Posterior cingulate gyrus (tissue), 11 donors: ENCODE measurements around the gene RAB4A.

Experiments
- DNase-seq, 10 donors: peaks; one replicate each; pipeline versions ENCODE4 v3.0.0 to v3.0.0-alpha.2; 2020 to 2021; ENCODE audit warnings: mixed read lengths in 3 of 10
- intact Hi-C: fragments of 100-400 bp; cut with DNase I; formaldehyde crosslinking; loops from one replicate; pipeline ENCODE4 v1.15.1; 2023

RAB4A gene

GRCh38 chr1:229266274-229266673, 4.6 kb upstream of the RAB4A start:
- DNase-seq = no peak
- intact Hi-C loops = no loop called here

- intact Hi-C loops = no loop called here
- DNase-seq = no peak
These were observed 3.9 kb upstream of the RAB4A start for GRCh38 chr1:229266832-229267500.

GRCh38 chr1:229268505-229268904, 2.4 kb upstream of the RAB4A start:
- intact Hi-C loops = no loop called here
- DNase-seq = no peak

- DNase-seq = peak in 5 of 10 donors; percentile 28 to 67 (median 32)
- intact Hi-C loops = loop anchor here (1.0 to 5.0 kb wide), 2 partner anchors 71 to 236 kb away; partner anchors contain the start of gene NUP133
These were observed 693 bp downstream of the RAB4A start for GRCh38 chr1:229271448-229272159.

GRCh38 chr1:229272164-229273158, 1.6 kb downstream of the RAB4A start:
- intact Hi-C loops = loop anchor here (5.0 kb wide), 1 partner anchor 235 kb away; the partner anchor contains the start of gene NUP133
- peak in 1 of 10 donors; percentile 55 for DNase-seq

GRCh38 chr1:229273507-229274232, 2.8 kb downstream of the RAB4A start:
- intact Hi-C loops = loop anchor here (5.0 kb wide), 1 partner anchor 234 kb away; the partner anchor contains the start of gene NUP133
- DNase-seq = no peak

GRCh38 chr1:229275005-229275404, 4.1 kb downstream of the RAB4A start:
- DNase-seq = no peak
- intact Hi-C loops = no loop called here

GRCh38 chr1:229278120-229278741, 7.3 kb downstream of the RAB4A start:
- DNase-seq = peak in 4 of 10 donors; percentile 18 to 87 (median 56)
- intact Hi-C loops = no loop called here

GRCh38 chr1:229279242-229279641, 8.3 kb downstream of the RAB4A start:
- intact Hi-C loops = no loop called here
- no peak for DNase-seq

- no peak for DNase-seq
- intact Hi-C loops = no loop called here
These were observed 9.3 kb downstream of the RAB4A start for GRCh38 chr1:229280037-229280828.

- DNase-seq = no peak
- intact Hi-C loops = no loop called here
These were observed 10.0 kb downstream of the RAB4A start for GRCh38 chr1:229280921-229281320.

GRCh38 chr1:229281339-229281926, 10.5 kb downstream of the RAB4A start:
- intact Hi-C loops = no loop called here
- no peak for DNase-seq

- no peak for DNase-seq
- intact Hi-C loops = no loop called here
These were observed 11.4 kb downstream of the RAB4A start for GRCh38 chr1:229282295-229282823.

GRCh38 chr1:229283183-229283611, 12.3 kb downstream of the RAB4A start:
- intact Hi-C loops = no loop called here
- no peak for DNase-seq

GRCh38 chr1:229284887-229285286, 14.0 kb downstream of the RAB4A start:
- intact Hi-C loops = no loop called here
- DNase-seq = no peak

GRCh38 chr1:229285440-229285839, 14.5 kb downstream of the RAB4A start:
- intact Hi-C loops = no loop called here
- no peak for DNase-seq

GRCh38 chr1:229286099-229286766, 15.3 kb downstream of the RAB4A start:
- no peak for DNase-seq
- intact Hi-C loops = no loop called here

- DNase-seq = no peak
- intact Hi-C loops = no loop called here
These were observed 16.4 kb downstream of the RAB4A start for GRCh38 chr1:229287267-229287666.
